BLaER1 (cell line): Measurements from ENCODE around the gene PPP2R3B.
"Not testable (repeated sequence)": the region's sequence is repeated elsewhere in the genome, so short reads cannot be mapped to it uniquely, and the experiment has no call there.

ENCODE experiments used
- H3K27ac ChIP-seq: shearing (Covaris generic); formaldehyde crosslinking; 2 replicates; pipeline ENCODE4 v1.8.1; 2022
- H3K27me3 ChIP-seq: shearing (Covaris generic); formaldehyde crosslinking; 2 replicates; pipeline ENCODE4 v1.8.1; 2022
- H3K36me3 ChIP-seq: shearing (Covaris generic); formaldehyde crosslinking; 2 replicates; pipeline ENCODE4 v1.8.1; 2022
- H3K4me1 ChIP-seq: shearing (Covaris generic); formaldehyde crosslinking; 2 replicates; pipeline ENCODE4 v1.8.1; 2022
- H3K4me2 ChIP-seq: shearing (Covaris generic); formaldehyde crosslinking; 2 replicates; pipeline ENCODE4 v1.8.1; 2022
- H3K4me3 ChIP-seq: shearing (Covaris generic); formaldehyde crosslinking; 2 replicates; pipeline ENCODE4 v1.8.1; 2022
- H3K9ac ChIP-seq: shearing (Covaris generic); formaldehyde crosslinking; 2 replicates; pipeline ENCODE4 v1.8.1; 2022
- H3K9me3 ChIP-seq: shearing (Covaris generic); formaldehyde crosslinking; 2 replicates; pipeline ENCODE4 v1.8.1; 2022
- H4K20me1 ChIP-seq: shearing (Covaris generic); formaldehyde crosslinking; 2 replicates; pipeline ENCODE4 v1.8.1; 2022
- Cebpa-rat ChIP-seq: shearing (Covaris generic); IDR thresholded peaks from 2 replicates; pipeline ENCODE4 v1.8.1; 2022

PPP2R3B gene

DNA sequence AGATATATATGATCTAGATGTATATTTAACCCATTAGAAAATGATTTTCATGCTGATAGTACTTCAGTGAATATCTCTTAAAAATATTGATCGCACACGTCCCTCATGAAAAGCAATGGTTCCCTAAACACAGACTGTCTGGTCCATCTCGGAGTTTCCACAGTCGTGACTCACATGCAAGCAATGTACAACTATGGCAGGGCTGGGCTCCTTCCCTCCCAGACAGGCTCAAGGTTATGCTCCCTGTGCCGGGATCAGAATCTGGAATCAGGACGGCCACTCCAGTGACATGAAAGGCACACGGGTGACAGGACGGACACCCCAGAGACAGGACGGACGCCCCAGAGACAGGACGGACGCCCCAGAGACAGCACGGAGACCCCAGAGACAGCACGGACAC, 40.2 kb upstream of the PPP2R3B start:
- no peak overlapping the region for H3K4me3 ChIP-seq
- H3K9ac ChIP-seq = no peak overlapping the region
- no peaks in the 10 kb centered on the region for H3K36me3 ChIP-seq
- no peaks in the 10 kb centered on the region for H4K20me1 ChIP-seq
- H3K27ac ChIP-seq = no peak overlapping the region
- peaks cover 16% of the 10 kb centered on the region; the same call in 1 of the 2 replicates for H3K4me1 ChIP-seq
- peaks cover 21% of the 10 kb centered on the region for H3K27me3 ChIP-seq
- TF ChIP-seq Cebpa-rat = no peak
- no peaks in the 10 kb centered on the region for H3K9me3 ChIP-seq
- H3K4me2 ChIP-seq = no peak overlapping the region

DNA sequence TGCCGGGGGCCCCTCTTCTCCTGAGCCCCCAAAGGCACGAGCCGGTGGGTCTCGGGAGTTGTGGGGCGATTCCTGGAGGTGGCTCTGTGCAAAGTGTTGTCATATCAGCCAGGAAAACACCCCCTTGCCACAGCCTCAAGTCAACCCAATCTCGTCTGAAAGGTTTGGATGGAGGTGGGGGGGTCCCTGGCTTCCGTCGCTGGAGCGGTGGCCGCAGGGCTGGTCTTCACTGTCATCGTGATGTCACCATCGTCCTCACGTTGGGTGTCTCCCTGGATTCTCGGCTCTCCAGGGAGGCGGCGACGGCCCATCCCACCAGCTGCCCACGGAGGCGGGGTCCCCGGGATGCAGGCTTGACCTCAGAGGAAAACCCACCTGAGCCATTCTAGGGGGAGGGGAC, 38.3 kb upstream of the PPP2R3B start:
- Histone ChIP-seq H3K4me1 (peaks cover 18% of the 10 kb centered on the region; the same call in 1 of the 2 replicates), H3K36me3 (no peaks in the 10 kb centered on the region), H4K20me1 (no peaks in the 10 kb centered on the region), H3K4me3 (no peak overlapping the region), H3K27me3 (peaks cover 21% of the 10 kb centered on the region), H3K27ac (no peak overlapping the region), H3K9ac (no peak overlapping the region), H3K4me2 (no peak overlapping the region), H3K9me3 (0 out of 2 replicates have a peak, but pooled peaks cover 6% of the 10 kb centered on the region)
- no peak for TF ChIP-seq Cebpa-rat

DNA sequence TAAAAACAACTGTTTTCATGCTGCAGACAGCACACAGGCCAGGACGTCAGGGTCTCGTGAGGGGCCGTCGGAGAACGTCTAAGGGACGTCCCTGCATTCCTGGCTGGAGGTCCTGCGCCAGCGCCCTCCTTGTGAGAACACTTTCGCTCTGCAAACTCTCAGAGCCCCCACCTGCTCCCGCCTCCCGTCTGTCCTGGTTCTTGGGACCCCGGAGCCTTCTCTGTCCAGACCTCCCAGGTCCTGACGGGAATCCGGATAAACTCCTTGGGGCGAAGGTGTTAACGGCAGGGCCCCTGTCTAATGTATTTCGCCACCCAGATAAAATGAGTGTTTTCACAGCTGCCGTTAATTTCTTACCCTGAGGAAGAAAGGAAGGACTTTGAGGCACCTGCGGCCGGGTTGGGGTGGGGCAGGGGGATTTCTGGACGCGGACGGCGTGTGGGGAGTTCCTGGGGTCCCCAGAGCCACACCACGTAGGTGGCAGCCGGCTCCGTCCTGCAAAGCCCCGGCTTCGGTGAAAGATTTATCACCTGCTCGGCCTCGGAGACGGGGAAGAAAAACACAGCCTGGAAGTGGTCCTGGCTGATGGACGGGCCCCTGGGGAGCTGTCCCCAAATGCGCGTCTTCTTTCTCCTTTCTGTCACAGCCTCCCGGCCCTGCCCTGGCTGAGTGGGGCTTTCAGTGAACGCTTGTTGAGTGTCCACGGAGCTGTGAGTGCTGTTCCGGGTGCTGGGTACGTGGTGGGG, 35.1 kb upstream of the PPP2R3B start:
- Histone ChIP-seq H3K9ac (no peak overlapping the region), H3K27ac (no peak overlapping the region), H4K20me1 (no peaks in the 10 kb centered on the region), H3K27me3 (no peaks in the 10 kb centered on the region), H3K4me3 (no peak overlapping the region), H3K9me3 (0 out of 2 replicates have a peak, but pooled peaks cover 6% of the 10 kb centered on the region), H3K4me2 (0 out of 2 replicates have a peak overlapping the region, but pooled peaks have one; percentile 4), H3K4me1 (peaks cover 8% of the 10 kb centered on the region; the same call in 1 of the 2 replicates), H3K36me3 (no peaks in the 10 kb centered on the region)
- no peak for TF ChIP-seq Cebpa-rat

DNA sequence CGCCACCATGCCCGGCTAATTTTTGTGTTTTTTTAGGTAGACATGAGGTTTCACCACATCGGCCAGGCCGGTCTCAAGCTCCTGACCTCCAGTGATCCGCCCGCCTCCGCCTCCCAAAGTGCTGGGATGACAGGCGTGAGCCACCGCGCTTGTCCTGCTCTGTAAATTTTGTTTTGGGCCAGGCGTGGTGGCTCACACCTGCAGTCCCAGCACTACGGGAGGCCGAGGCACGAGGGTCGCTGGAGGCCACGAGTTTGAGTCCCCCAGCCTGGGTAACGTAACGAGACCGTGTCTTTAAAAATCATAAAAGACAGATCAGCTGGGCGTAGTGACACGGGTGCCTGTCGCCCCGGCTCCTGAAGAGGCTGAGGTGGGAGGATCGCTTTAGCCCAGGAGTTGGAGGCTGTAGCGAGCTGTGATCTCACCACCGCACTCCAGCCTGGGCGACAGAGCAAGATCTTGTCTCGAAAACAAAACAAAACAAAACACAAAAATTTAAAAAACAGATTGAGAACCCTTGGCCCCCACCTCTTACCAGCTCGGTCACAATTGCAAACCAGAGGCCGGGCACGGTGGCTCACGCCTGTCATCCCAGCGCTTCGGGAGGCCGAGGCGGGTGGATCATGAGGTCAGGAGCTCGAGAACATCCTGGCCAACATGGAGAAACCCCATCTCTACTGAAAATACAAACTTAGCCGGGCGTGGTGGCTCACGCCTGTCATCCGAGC, 34.0 kb upstream of the PPP2R3B start:
- Histone ChIP-seq H3K36me3 (no peaks in the 10 kb centered on the region), H3K27ac (no peak overlapping the region), H4K20me1 (no peaks in the 10 kb centered on the region), H3K9me3 (0 out of 2 replicates have a peak, but pooled peaks cover 6% of the 10 kb centered on the region), H3K4me3 (no peak overlapping the region), H3K9ac (no peak overlapping the region), H3K27me3 (no peaks in the 10 kb centered on the region), H3K4me2 (no peak overlapping the region), H3K4me1 (peaks cover 8% of the 10 kb centered on the region; the same call in 1 of the 2 replicates)
- no peak for TF ChIP-seq Cebpa-rat

DNA sequence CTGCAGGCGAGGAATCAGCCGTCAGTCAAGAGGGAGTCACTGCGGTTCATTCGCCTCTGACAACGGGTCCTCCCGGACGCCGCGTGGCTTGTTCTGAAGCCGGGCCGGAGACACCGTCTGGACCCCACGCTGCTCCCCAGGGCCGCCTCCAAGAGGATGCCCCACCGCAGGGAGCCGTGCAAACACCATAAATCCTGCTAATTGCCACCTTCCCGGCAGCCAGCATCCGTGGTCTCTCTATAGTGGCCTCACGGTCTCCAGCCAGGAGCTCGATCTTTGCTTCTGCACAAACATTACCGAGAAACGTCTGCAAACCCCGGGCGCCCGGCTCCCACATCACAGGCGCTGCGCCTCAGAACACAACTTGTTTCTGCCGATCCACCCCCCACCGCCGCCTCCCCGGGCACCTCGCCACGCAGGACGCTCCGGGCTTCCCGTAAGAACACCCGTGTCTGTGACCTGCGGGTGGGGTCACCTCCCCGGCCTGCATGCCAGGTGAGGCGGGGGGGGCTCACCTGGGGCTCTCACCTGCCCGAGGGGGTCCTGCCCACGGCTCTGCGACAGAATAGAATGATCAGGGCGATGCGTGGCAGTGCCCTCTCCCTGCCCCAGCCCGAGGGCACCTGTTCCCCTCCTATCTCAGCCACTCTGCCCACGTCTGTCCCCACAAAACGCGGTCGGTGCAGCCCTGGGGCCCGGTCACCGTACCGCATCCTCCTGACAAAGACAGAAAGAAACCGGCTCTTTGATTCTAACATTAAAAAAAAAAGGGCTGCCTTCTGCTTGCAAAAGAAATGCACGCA, 32.4 kb upstream of the PPP2R3B start:
- Histone ChIP-seq H3K9ac (no peak overlapping the region), H3K4me2 (no peak overlapping the region), H3K27me3 (no peaks in the 10 kb centered on the region), H3K4me1 (peaks cover 8% of the 10 kb centered on the region; the same call in 1 of the 2 replicates), H4K20me1 (no peaks in the 10 kb centered on the region), H3K36me3 (no peaks in the 10 kb centered on the region), H3K27ac (no peak overlapping the region), H3K9me3 (0 out of 2 replicates have a peak, but pooled peaks cover 6% of the 10 kb centered on the region), H3K4me3 (no peak overlapping the region)
- TF ChIP-seq Cebpa-rat = no peak

DNA sequence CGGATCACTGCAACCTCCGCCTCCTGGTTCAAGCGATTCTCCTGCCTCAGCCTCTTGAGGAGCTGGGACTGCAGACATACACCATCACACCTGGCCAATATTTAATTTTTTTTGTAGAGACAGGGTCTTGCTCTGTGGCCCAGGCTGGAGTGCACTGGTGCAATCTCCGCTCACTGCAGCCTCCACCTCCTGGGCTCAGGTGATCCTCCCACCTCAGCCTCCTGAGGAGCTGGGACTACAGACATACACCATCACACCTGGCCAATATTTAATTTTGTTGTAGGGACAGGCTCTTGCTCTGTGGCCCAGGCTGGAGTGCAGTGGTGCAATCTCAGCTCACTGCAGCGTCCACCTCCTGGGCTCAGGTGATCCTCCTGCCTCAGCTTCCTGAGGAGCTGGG, 28.8 kb upstream of the PPP2R3B start:
- not testable (repeated sequence) for H4K20me1 ChIP-seq, H3K27me3 ChIP-seq, H3K9me3 ChIP-seq, H3K36me3 ChIP-seq, H3K9ac ChIP-seq, H3K4me2 ChIP-seq, H3K4me1 ChIP-seq, H3K4me3 ChIP-seq, H3K27ac ChIP-seq

DNA sequence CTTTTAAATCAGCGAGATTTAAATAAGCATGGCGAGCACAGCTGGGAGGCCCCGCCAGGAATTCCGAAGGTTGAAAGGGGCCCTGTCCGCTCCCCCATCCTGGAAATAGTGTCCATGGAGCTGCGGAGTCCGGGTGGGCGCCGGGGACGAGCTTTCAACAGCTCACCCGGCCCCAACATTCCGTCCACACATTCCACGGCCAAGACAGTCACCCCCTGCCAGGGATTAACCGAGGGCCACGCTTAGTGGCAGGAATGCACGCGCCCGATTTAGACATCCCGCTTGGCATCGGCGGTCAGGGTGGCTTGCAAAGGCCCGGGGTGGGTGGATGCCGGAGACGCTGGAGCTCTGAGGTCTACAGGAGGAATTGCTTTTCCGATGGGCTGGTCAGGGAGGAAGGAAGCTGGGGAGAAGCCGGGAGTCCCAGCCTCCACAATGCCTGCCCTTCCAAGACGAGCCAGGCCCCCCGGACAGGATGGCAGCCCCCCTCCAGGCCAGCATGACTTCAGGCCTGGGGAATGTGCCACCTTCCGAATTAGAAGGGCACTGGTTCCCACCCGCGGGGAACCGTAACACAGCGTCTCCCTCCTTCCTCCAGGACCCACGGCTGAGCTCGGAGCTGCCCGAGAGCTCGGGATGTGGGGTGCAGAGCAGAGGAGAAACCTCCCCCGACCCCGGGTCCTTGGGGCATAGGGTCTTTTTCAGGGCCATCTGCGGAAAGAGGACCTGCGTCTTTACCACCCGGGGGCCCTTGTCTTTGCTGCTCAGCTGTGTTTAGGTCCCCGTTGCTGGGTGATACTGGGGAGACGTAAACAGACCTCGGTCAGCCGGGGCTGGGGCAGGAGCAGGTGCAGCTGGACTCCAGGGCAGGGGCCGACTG, 26.9 kb upstream of the PPP2R3B start:
- Histone ChIP-seq H3K4me2 (peak overlapping the region; percentile 64), H3K4me1 (peaks cover 9% of the 10 kb centered on the region; the same call in 1 of the 2 replicates), H3K9ac (no peak overlapping the region), H4K20me1 (no peaks in the 10 kb centered on the region), H3K27ac (0 out of 2 replicates have a peak overlapping the region, but pooled peaks have one; percentile 7), H3K27me3 (no peaks in the 10 kb centered on the region), H3K36me3 (no peaks in the 10 kb centered on the region), H3K9me3 (peaks cover 9% of the 10 kb centered on the region), H3K4me3 (peak overlapping the region; percentile 8; the same call in 1 of the 2 replicates)
- no peak for TF ChIP-seq Cebpa-rat

DNA sequence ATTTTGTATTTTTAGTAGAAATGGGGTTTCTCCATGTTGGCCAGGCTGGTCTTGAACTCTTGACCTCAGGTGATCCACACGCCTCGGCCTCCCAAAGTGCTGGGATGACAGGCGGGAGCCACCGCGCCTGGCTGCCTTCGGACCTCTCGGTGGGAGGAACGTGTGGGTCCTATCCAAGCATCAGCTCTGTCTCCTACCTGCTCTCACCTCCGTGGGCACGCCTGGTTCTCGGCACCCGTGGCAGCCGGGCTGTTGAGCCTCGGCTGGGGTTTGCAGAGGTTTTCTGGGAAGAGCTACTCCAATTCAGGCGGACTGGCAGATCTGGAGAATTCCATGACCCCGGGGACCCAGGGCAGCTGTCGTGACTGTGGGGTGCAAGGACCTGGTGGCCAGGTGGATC, 23.6 kb upstream of the PPP2R3B start:
- Histone ChIP-seq H3K4me1 (peaks cover 9% of the 10 kb centered on the region; the same call in 1 of the 2 replicates), H3K4me3 (no peak overlapping the region), H3K4me2 (no peak overlapping the region), H3K27ac (no peak overlapping the region), H3K27me3 (no peaks in the 10 kb centered on the region), H3K9ac (no peak overlapping the region), H4K20me1 (no peaks in the 10 kb centered on the region), H3K9me3 (peaks cover 25% of the 10 kb centered on the region), H3K36me3 (no peaks in the 10 kb centered on the region)
- TF ChIP-seq Cebpa-rat = no peak

DNA sequence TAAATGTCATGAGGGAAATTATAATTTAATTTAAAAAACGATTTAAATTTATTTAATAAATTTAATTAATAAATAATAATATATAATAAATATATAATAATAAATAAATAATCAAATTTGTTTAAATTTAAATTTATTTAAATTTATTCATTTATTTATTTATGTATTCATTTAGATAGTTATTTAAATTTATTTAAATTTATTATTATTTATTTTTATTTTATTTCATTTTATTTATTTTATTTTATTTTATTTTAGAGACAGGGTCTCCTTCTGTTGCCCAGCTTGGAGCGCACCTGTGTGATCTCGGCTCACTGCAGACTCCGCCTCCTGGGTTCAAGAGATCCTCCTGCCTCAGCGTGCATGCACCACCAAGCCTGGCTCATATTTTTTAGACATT, 18.4 kb upstream of the PPP2R3B start:
- Histone ChIP-seq H3K9me3 (peaks cover 25% of the 10 kb centered on the region), H4K20me1 (no peaks in the 10 kb centered on the region), H3K36me3 (no peaks in the 10 kb centered on the region), H3K27ac (no peak overlapping the region), H3K4me1 (peaks cover 33% of the 10 kb centered on the region), H3K4me3 (no peak overlapping the region), H3K4me2 (no peak overlapping the region), H3K9ac (no peak overlapping the region), H3K27me3 (no peaks in the 10 kb centered on the region)
- TF ChIP-seq Cebpa-rat = no peak
